Gastroesophageal sphincter (tissue), 4 donors: Measurements from ENCODE around the gene KCNMA1. TPM values are rescaled to one million over a fixed set of nuclear protein-coding genes. Genes with fewer than 3 reads are reported as not detected.

Experiments used
- ATAC-seq: fragments of 150-250 bp; one replicate; pipeline ENCODE4 v1.9.1; 2016; ENCODE audit warnings: mild to moderate bottlenecking, moderate library complexity
- H3K27ac ChIP-seq, 4 donors: fragments of 200-600 bp; sonication (generic) in 3 of 4; 1 replicate in 3 of 4; 2 replicates in 1 of 4; pipeline ENCODE4 v1.5.1; 2016 to 2019
- H3K27me3 ChIP-seq: fragments of 200-600 bp; sonication (generic); one replicate; pipeline ENCODE4 v1.5.1; 2019
- H3K36me3 ChIP-seq, 2 donors: fragments of 200-600 bp; sonication (generic); one replicate each; pipeline ENCODE4 v1.5.1; 2019; ENCODE audit warnings: control low read depth in 1 of 2
- H3K4me1 ChIP-seq, 3 donors: fragments of 200-600 bp; sonication (generic); 1 replicate in 2 of 3; 2 replicates in 1 of 3; pipeline ENCODE4 v1.5.1; 2016 to 2019; ENCODE audit warnings: control low read depth in 2 of 3
- H3K4me3 ChIP-seq, 2 donors: fragments of 200-600 bp; sonication (generic); one replicate each; pipeline ENCODE4 v1.5.1; 2019; ENCODE audit warnings: mild to moderate bottlenecking in 1 of 2, moderate library complexity in 1 of 2
- H3K9me3 ChIP-seq, 3 donors: fragments of 200-600 bp; sonication (generic); one replicate each; pipeline ENCODE4 v1.5.1; 2017 to 2019; ENCODE audit warnings: control low read depth in 2 of 3
- EP300 ChIP-seq: sonication (generic); formaldehyde crosslinking; IDR thresholded peaks from one replicate; pipeline ENCODE4 v1.6.1; 2017; ENCODE audit warnings: antibody characterized with exemption, mild to moderate bottlenecking
- POLR2A ChIP-seq, 2 donors: fragments of 450-650 bp; IDR thresholded peaks; one replicate each; pipeline ENCODE4 v1.6.1; 2017; ENCODE audit warnings: antibody characterized with exemption in 2 of 2, mild to moderate bottlenecking in 2 of 2, moderate library complexity in 1 of 2
- POLR2AphosphoS5 ChIP-seq: sonication (generic); formaldehyde crosslinking; IDR thresholded peaks from one replicate; pipeline ENCODE4 v1.6.1; 2017; ENCODE audit warnings: antibody characterized with exemption
- WGBS, 2 donors: methylation state at CpG; one replicate each; pipeline ENCODE4 v1.1.5; 2018; ENCODE audit warnings: low coverage in 1 of 2; 5-methylcytosine and 5-hydroxymethylcytosine counted together
- total RNA-seq, 4 donors: library from RNA; depleted of rRNA; stranded (reverse); fragments of >200 nt; gene quantifications; one replicate each; pipeline ENCODE4 v1.1.0, GENCODE V29; 2016
- TF ChIP-seq, protein P1 (sequence below), 4 experiments: fragments of 200-600 bp in 2 of 4; fragments of 450-650 bp in 2 of 4; sonication (generic) in 1 of 4; IDR thresholded peaks; one replicate each; pipeline ENCODE4 v1.5.1; 2017 to 2019; ENCODE audit warnings: antibody characterized with exemption in 4 of 4, mild to moderate bottlenecking in 2 of 4, moderate library complexity in 2 of 4

The KCNMA1 gene
- total RNA-seq, 4 donors from 2014 or later = 168 to 389 (median 323) TPM

DNA sequence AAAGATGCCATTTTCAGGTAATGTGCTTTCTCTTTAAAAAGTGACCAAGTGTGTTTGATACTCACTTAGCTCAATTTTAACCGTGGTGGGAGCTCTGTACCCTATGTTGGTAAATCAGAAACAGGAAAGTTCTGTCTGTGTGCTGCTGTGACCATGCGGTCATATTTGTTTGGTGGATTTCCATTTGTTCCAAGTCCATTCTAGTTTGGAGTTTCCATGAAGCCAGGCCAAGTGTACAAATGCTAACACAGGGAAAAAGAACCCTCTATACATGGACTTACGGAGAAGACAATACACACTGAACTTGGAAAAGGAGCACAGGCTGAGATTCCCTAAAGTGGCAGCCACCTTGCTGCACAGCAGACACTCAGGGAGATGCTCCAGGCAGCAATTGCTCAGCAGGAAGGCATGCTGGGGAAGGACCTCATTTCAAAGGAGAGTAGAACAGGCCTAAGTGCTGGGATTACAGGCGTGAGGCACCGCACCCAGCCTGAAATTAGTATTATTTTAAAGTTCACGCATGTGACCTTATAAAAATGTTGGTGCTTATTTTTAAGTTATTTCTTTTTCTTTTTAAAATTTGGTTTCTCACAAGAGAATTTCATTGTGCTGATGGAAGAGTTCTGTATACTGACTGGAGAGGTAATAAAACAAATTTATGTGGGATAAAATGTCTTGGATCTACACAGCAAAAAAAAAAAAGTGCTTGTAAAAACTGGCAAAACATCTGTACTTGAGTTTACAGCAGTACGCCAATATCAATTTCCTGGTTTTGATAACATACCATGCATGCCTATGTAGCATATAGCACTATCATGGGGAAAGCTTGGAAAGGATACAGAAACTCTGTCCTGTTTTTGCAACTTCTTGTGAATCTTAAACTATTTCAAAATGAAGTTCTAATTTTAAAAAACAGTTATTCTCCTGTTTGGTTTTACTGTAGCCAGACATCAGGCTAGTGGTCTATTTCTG is 436.2 kb downstream of the KCNMA1 start:
- Histone ChIP-seq H3K36me3 (no peaks in the 10 kb centered on the region), H3K4me3 (no peak overlapping the region), H3K4me1 (peaks cover 0 to 38% (median 10%) of the 10 kb centered on the region in 3 donors), H3K27me3 (no peaks in the 10 kb centered on the region), H3K27ac (peak overlapping the region; percentile 3 to 89 (median 60)), H3K9me3 (no peaks in the 10 kb centered on the region)
- no peak for ATAC-seq
- TF ChIP-seq POLR2A (IDR thresholded peaks at IDR 0.05) (no peak), EP300 (no peak), POLR2AphosphoS5 (no peak)
- TF ChIP-seq, protein P1, sequence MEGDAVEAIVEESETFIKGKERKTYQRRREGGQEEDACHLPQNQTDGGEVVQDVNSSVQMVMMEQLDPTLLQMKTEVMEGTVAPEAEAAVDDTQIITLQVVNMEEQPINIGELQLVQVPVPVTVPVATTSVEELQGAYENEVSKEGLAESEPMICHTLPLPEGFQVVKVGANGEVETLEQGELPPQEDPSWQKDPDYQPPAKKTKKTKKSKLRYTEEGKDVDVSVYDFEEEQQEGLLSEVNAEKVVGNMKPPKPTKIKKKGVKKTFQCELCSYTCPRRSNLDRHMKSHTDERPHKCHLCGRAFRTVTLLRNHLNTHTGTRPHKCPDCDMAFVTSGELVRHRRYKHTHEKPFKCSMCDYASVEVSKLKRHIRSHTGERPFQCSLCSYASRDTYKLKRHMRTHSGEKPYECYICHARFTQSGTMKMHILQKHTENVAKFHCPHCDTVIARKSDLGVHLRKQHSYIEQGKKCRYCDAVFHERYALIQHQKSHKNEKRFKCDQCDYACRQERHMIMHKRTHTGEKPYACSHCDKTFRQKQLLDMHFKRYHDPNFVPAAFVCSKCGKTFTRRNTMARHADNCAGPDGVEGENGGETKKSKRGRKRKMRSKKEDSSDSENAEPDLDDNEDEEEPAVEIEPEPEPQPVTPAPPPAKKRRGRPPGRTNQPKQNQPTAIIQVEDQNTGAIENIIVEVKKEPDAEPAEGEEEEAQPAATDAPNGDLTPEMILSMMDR (IDR thresholded peaks at IDR 0.05) = no peak
- WGBS, 2 donors = 60 to 71% methylated on average over 7 of the region's 7 CpGs

- H3K36me3 ChIP-seq = no peaks in the 10 kb centered on the region
- no peak for ATAC-seq
- no peaks in the 10 kb centered on the region for H3K27me3 ChIP-seq
- peak overlapping the region in 3 of 4 donors; percentile 82 to 89 (median 87) for H3K27ac ChIP-seq
- H3K4me1 ChIP-seq = peaks cover 0 to 68% (median 15%) of the 10 kb centered on the region in 3 donors
- TF ChIP-seq POLR2AphosphoS5 = no peak
- TF ChIP-seq EP300 = no peak
- no peak for TF ChIP-seq POLR2A (IDR thresholded peaks at IDR 0.05)
- TF ChIP-seq, protein P1 (IDR thresholded peaks at IDR 0.05) = no peak
- WGBS, 2 donors = 87 to 93% methylated on average over 3 to 8 of the region's 12 CpGs
- H3K9me3 ChIP-seq = no peaks in the 10 kb centered on the region
- H3K4me3 ChIP-seq = no peak overlapping the region
These were observed 440.1 kb downstream of the KCNMA1 start for GRCh38 chr10:77197544-77197943.

DNA sequence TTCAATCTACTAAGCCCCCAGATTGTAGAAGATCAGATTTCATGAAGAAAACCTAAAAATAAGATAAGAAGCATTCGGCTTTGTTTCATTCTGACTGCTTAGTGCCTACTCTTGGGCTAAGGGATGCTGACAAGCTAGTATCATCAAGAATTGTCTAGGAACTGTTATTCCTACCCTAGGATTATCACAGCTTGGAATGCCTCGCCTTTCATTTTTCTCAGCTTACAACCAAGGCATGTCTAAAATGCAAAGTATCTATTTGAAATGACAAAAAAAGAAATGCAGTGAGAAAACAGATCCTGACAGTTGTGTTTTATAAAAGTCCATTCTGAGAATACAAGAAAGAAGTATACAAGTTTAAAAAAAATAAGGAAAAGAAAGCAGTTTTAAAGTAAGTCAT is 441.0 kb downstream of the KCNMA1 start:
- no peak for TF ChIP-seq EP300
- TF ChIP-seq, protein P1 (IDR thresholded peaks at IDR 0.05) = no peak
- Histone ChIP-seq H3K4me3 (no peak overlapping the region), H3K36me3 (no peaks in the 10 kb centered on the region), H3K4me1 (peaks cover 0 to 67% (median 14%) of the 10 kb centered on the region in 3 donors), H3K9me3 (no peaks in the 10 kb centered on the region), H3K27ac (peak overlapping the region; percentile 82 to 97 (median 88)), H3K27me3 (no peaks in the 10 kb centered on the region)
- WGBS, 2 donors = 65 to 69% methylated on average over 2 of the region's 2 CpGs
- ATAC-seq = no peak

DNA sequence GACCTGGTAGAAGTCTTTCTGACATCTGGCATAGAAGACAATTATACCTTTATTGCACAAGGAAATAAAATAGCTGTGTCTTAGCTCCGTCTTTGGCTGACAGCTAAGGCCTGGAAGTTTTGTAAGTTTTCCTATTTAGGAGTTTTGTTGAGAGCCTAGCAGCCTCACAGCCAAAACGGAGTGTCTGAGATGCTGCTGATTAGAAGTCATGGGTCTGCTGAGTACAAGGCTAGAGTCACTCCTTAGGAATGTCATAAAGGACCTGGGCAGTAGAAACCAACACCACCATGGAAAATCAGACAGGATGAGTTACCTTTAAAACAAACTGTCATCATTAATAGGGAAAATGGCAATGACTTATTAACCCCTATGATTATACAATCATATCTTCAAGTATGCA is 442.5 kb downstream of the KCNMA1 start:
- Histone ChIP-seq H3K27ac (peak overlapping the region; percentile 82 to 97 (median 88)), H3K27me3 (no peaks in the 10 kb centered on the region), H3K4me3 (no peak overlapping the region), H3K9me3 (no peaks in the 10 kb centered on the region), H3K36me3 (no peaks in the 10 kb centered on the region), H3K4me1 (peaks cover 0 to 71% (median 15%) of the 10 kb centered on the region in 3 donors)
- peak; percentile 94 for ATAC-seq
- TF ChIP-seq POLR2AphosphoS5 = peak; percentile 89
- TF ChIP-seq, protein P1 (IDR thresholded peaks at IDR 0.05) = no peak
- WGBS, 2 donors = 13 to 27% methylated on average over 2 of the region's 2 CpGs

DNA sequence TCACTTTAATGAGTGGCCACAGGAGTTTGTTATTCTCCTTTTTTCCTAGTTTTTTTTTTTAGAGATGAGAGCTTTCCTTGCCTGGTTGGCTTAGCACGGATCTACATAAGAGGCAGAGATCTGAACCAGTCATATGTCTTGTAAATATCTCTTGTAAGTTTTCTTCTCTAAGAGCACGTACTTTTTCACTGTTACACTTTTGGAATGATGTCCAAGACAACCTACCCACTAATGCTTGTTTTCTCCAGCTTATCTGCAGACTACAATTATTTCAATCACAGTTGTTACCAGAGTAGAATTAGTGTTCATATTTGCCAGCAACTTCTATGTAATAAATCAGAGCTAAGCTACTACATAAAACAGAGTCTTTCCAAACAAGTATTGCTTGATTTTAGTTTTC is 444.6 kb downstream of the KCNMA1 start:
- H3K27ac ChIP-seq = peak overlapping the region; percentile 29 to 89 (median 84)
- WGBS, 2 donors = 41 to 49% methylated on average over 2 of the region's 2 CpGs
- H3K4me3 ChIP-seq = no peak overlapping the region
- H3K4me1 ChIP-seq = peaks cover 0 to 73% (median 19%) of the 10 kb centered on the region in 3 donors
- no peaks in the 10 kb centered on the region for H3K36me3 ChIP-seq
- ATAC-seq = no peak
- no peaks in the 10 kb centered on the region for H3K9me3 ChIP-seq
- H3K27me3 ChIP-seq = no peaks in the 10 kb centered on the region
- no peak for TF ChIP-seq POLR2AphosphoS5
- TF ChIP-seq EP300 = no peak
- TF ChIP-seq, protein P1 (IDR thresholded peaks at IDR 0.05) = no peak
